ENCODE results near the gene BPIFB3. TPM values are rescaled to one million over a fixed set of nuclear protein-coding genes. Genes with fewer than 3 reads are reported as not detected.

The BPIFB3 gene
- not detected in 2 replicates for total RNA-seq (2014; rRNA removed; shearing (Covaris generic); ENCODE audit: low replicate concordance)

- in situ Hi-C loops (cut with HindIII; ENCODE audit: low pct_unique_long_range_greater_than_20kb, low sequenced_read_pairs) = no loop called here
- DNase-seq (ENCODE audit: low read depth) = no peak
Observed at GRCh38 chr20:33053291-33054106, at the start of gene BPIFB3. BPIFB3 (plus strand) TSS chr20:33053903; CDS start chr20:33055436, 1,533 bp downstream.

- in situ Hi-C loops (cut with HindIII; ENCODE audit: low pct_unique_long_range_greater_than_20kb, low sequenced_read_pairs) = no loop called here
- DNase-seq (ENCODE audit: low read depth) = no peak
Observed at GRCh38 chr20:33004141-33004751, 49.5 kb upstream of the BPIFB3 start, which contains the start of gene SUN5. SUN5 (minus strand) TSS chr20:33004433; CDS start chr20:33004340, 93 bp downstream.

- DNase-seq (ENCODE audit: low read depth) = no peak
- in situ Hi-C loops (cut with HindIII; ENCODE audit: low pct_unique_long_range_greater_than_20kb, low sequenced_read_pairs) = no loop called here
Observed at GRCh38 chr20:33005132-33005566, 48.6 kb upstream of the BPIFB3 start.

- no peak for DNase-seq (ENCODE audit: low read depth)
- in situ Hi-C loops (cut with HindIII; ENCODE audit: low pct_unique_long_range_greater_than_20kb, low sequenced_read_pairs) = no loop called here
Observed at GRCh38 chr20:33005908-33006775, 47.6 kb upstream of the BPIFB3 start.

GRCh38 chr20:33006776-33007375 is 46.8 kb upstream of the BPIFB3 start:
- DNase-seq (ENCODE audit: low read depth) = no peak
- in situ Hi-C loops (cut with HindIII; ENCODE audit: low pct_unique_long_range_greater_than_20kb, low sequenced_read_pairs) = no loop called here

GRCh38 chr20:33007376-33008335 is 46.0 kb upstream of the BPIFB3 start, which contains the start of gene BPIFB2:
BPIFB2 (plus strand) TSS chr20:33007704; CDS start chr20:33008575, 871 bp downstream.
- in situ Hi-C loops (cut with HindIII; ENCODE audit: low pct_unique_long_range_greater_than_20kb, low sequenced_read_pairs) = no loop called here
- DNase-seq (ENCODE audit: low read depth) = no peak

DNA sequence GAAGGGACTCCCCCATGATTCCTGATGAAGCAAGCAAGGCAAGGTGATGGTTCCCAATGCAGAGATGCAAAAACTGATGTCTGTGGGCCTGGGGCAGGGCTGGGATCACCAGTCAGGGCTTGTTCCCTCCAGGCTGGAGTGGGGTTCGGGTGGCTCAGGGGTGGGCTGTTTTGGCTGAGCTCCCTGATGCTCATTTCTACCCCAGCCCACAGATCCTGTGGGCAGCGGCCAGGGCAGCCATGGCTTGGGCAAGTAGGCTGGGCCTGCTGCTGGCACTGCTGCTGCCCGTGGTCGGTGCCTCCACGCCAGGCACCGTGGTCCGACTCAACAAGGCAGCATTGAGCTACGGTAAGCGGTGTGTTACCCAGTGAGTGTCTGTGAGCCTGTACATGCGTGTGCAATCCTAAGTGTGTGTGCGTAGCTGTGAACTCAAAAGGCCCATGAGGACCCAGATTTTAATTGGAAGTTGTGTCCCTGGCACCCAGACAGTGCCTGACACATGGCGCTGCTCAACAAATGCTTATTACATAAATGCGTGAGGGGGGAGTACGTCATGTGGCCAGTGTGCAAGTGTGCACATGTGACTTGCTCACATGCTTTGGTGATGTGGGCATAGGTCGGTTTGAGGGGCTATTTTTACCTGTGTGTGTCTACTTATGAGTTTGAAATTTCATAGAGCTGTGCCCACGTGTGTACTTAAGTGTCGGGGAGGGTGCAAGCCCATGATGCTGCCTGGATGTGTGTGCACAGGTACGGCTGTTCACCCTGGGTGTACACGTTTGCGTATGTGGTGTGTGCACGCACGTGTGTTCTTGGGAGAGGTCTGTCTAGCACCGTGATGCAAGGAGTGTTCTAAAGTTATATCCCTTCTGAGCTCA is 45.1 kb upstream of the BPIFB3 start:
- in situ Hi-C loops (cut with HindIII; ENCODE audit: low pct_unique_long_range_greater_than_20kb, low sequenced_read_pairs) = no loop called here
- no peak for DNase-seq (ENCODE audit: low read depth)

DNA sequence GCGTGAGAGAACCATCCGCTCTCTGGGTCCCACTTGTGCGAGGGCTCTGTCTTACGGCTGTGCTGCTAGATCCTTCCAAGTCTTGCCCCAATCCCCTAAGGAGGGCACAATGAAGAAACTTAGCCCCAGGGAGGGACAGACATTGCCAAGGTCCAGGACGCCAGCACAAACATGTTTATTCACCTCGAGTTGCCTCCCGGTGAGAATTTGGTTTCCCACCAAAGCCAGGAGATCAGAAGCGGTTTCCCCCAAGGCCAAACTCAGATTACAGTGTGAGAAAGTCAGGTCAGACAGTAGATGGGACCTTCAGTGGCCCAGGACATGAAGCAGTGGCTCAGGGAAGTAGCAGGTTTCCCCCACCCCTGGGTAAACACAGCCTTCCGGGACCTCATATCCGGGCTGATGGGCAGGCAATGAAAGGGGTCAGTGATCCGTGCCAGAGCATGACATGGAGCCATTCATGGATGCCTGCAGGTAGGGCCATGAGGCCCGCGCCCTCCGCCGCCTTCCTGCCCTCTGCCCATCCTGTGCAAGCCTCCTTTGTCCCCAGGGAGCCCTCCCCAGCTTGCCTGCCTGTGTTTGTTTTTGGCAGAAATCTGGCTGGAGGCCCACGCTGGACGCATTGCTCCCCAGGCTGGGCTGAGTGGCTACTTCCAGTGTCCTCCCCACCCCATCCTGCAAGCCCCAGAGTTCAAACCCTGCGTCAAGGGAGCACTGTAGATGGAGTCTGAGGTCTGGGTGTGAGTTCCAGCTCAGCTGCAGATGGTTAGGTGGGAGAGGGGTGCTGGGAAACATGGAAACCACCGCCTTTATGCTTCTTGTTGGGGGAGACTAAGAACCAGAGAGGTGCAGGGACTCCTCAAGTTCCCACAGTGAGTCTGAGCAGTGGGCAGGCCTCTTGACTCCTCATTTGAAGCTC is 44.2 kb upstream of the BPIFB3 start:
- in situ Hi-C loops (cut with HindIII; ENCODE audit: low pct_unique_long_range_greater_than_20kb, low sequenced_read_pairs) = no loop called here
- DNase-seq (ENCODE audit: low read depth) = peak; percentile 16

GRCh38 chr20:33010133-33010504 is 43.6 kb upstream of the BPIFB3 start:
- DNase-seq (ENCODE audit: low read depth) = no peak
- in situ Hi-C loops (cut with HindIII; ENCODE audit: low pct_unique_long_range_greater_than_20kb, low sequenced_read_pairs) = no loop called here

DNA sequence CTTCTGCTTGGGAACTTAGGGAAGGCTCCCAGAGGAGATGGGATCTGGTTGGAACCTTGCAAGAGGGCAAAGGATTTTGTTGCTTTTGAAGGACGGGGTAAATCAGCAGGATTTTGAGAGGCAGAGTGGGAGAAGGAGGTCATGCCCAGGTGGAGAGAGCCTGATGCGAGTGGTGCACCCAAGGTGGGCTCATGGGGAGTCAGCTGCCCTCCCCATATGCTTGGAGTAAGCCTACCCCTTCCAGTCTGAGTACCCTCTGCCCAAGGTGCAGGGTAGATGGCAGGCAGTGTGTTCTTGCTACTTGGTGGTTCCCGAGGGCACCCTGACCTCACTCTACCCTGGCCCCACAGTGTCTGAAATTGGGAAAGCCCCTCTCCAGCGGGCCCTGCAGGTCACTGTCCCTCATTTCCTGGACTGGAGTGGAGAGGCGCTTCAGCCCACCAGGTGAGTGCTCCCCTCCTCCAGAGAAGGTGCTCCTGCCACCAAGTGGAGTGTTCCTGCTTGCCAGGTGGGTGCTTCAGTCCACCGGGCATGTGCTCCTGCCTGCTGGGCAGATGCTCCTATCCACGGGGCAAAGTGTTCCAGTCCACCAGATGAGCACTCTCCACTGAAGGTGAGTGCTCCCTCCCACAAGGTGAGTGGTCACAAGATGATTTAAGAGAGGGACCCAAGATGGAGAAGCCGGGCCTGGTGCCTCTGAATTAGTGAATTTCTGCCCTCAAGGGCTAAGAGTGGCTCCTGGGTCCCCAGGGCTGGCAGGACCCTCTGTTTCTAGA is 42.8 kb upstream of the BPIFB3 start:
- in situ Hi-C loops (cut with HindIII; ENCODE audit: low pct_unique_long_range_greater_than_20kb, low sequenced_read_pairs) = no loop called here
- DNase-seq (ENCODE audit: low read depth) = no peak

DNA sequence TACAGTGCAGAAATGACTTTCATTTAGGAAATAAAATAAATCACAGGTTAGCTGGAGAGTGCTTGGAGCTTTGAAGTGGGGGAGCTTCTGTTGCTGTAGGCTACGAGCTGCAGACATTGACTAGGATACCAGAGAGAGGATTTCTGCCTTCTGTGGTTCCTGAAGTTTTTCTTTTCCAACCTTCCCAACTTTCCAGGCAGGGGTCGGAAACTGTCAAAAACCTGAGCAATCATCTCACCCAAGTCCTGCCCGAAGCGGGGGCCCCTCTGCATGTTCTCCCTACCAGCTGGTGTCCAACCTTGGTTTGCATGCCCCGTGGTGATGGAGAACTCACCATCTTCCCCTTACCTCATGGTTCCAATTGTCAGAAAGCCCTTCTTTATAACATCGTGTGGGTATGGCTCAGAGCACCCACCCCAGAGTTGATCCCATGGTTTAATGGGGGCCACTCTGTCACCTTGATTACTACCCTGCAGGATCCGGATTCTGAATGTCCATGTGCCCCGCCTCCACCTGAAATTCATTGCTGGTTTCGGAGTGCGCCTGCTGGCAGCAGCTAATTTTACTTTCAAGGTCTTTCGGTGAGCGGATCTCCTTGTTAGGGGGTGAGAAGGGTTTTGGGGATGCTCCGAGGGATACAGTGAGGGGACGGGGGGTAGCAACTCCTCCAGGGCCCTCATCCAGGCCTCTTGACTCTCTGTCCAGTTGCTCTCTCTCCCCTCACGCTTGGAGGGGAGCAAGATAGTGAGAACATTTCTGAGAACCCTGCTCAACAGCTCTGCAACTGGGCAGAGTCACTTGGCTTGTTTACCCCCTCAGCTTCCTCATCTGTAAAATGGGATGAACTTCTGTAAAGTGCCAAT is 41.1 kb upstream of the BPIFB3 start:
- DNase-seq (ENCODE audit: low read depth) = no peak
- in situ Hi-C loops (cut with HindIII; ENCODE audit: low pct_unique_long_range_greater_than_20kb, low sequenced_read_pairs) = no loop called here

DNA sequence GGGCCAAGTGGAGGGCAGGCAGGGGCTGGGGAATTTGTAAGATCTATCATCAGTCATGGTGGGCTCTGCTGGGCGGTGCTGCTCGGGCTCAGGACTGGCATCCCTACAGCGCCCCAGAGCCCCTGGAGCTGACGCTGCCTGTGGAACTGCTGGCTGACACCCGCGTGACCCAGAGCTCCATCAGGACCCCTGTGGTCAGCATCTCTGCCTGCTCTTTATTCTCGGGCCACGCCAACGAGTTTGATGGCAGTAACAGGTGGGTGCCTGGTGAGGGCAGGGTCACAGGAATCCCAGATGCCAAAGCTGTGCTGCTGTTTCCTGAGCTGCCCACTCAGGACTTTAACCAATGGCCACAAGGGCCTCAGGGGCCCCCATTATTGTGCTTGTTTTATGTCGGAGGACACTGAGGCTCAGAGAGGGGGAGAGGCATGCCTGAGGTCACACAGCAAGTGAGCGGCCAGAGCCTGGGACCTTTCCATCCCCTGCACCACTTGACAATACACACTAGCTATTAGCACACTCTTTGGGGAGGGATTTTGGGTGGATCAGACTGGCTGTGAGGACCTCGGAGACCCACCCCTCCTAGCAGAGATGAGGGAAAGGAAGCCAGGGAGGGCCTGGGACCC is 39.9 kb upstream of the BPIFB3 start:
- DNase-seq (ENCODE audit: low read depth) = no peak
- in situ Hi-C loops (cut with HindIII; ENCODE audit: low pct_unique_long_range_greater_than_20kb, low sequenced_read_pairs) = no loop called here

DNA sequence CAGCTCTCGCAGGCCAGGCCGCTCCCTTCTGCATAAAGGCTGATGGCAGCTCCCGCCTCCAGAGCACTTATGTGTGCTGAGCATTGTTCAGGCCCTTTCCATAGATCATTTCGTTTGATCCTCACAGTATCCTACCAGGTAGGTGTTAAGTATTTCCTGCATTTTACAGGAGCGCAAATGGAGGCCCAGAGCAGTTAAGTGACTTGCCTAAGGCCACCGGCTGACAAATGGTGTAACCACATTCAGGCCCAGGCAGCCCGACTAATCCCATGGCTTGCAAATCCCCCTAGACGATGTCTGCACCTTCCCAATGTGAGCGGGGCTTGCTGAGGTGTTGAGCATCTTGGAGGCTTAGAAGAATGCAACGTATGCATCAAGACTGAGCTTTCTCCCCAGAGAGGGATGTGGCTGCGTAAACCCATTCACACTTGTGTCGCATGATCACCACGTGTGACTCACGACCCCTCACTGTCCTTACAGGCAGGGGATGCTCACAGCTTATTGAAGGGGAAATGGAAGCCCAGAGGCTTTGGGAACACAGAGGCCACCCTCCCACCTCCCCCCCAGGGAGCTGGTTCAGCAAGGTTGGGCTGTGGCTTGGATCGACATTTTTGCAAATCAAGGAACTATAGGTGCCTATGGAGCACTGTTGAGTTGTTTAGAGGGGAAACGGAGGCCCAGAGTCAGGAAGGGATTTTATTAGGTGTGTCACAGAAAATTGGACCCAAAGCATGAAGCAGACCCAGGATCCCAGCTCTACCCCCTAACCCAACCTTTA is 39.2 kb upstream of the BPIFB3 start:
- in situ Hi-C loops (cut with HindIII; ENCODE audit: low pct_unique_long_range_greater_than_20kb, low sequenced_read_pairs) = no loop called here
- no peak for DNase-seq (ENCODE audit: low read depth)
